Testis (tissue), 2 donors: ENCODE measurements around the gene CD55.

Experiments
- POLR2A ChIP-seq: fragments of 450-650 bp; IDR thresholded peaks from one replicate; pipeline ENCODE4 v1.6.1; 2017; ENCODE audit warnings: antibody characterized with exemption, mild to moderate bottlenecking, moderate library complexity
- TF ChIP-seq, protein P1 (sequence below), 3 experiments: fragments of 450-650 bp in 2 of 3; fragments of 200-600 bp in 1 of 3; sonication (generic) in 1 of 3; IDR thresholded peaks; one replicate each; pipeline ENCODE4 v1.5.1; 2016 to 2019; ENCODE audit warnings: antibody characterized with exemption in 3 of 3, mild to moderate bottlenecking in 2 of 3, moderate library complexity in 1 of 3

DNA sequence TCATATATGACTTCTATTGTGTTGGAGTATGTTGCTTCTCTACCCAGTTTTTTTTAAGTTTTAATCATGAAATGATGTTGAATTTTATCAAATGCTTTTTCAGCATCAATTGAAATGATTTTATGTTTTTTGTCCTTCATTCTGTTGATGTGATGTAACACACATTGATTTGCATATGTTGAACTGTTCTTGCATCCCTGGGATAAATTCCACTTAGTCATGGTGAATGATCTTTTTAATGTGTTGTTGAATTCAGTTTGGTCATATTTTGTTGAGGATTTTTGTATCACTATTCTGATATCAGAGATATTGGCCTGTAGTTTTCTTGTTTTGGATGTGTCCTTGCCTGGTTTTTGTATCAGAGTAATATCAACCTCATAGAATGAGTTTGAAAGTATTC lies 46.6 kb upstream of the CD55 start:
- TF ChIP-seq, protein P1, sequence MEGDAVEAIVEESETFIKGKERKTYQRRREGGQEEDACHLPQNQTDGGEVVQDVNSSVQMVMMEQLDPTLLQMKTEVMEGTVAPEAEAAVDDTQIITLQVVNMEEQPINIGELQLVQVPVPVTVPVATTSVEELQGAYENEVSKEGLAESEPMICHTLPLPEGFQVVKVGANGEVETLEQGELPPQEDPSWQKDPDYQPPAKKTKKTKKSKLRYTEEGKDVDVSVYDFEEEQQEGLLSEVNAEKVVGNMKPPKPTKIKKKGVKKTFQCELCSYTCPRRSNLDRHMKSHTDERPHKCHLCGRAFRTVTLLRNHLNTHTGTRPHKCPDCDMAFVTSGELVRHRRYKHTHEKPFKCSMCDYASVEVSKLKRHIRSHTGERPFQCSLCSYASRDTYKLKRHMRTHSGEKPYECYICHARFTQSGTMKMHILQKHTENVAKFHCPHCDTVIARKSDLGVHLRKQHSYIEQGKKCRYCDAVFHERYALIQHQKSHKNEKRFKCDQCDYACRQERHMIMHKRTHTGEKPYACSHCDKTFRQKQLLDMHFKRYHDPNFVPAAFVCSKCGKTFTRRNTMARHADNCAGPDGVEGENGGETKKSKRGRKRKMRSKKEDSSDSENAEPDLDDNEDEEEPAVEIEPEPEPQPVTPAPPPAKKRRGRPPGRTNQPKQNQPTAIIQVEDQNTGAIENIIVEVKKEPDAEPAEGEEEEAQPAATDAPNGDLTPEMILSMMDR (IDR thresholded peaks at IDR 0.05) = no peak
- no peak for TF ChIP-seq POLR2A
